Chondrocyte (in vitro differentiated cells): ENCODE results near the gene AQP12B. TPM values are rescaled to one million over a fixed set of nuclear protein-coding genes. Genes with fewer than 3 reads are reported as not detected.

Source experiments
- DNase-seq: peaks from one replicate; pipeline ENCODE4 v3.0.0; 2021; ENCODE audit warnings: mixed read lengths, low spot score
- H3K27ac Mint-ChIP-seq: one replicate; pipeline ENCODE4 v1.8.0; 2021; ENCODE audit warnings: mild to moderate bottlenecking, moderate library complexity, mixed read lengths; ENCODE audit not compliant: unreplicated experiment
- H3K27me3 Mint-ChIP-seq: 2 replicates; pipeline ENCODE4 v1.8.0; 2021; ENCODE audit warnings: low read depth, mixed read lengths
- H3K36me3 Mint-ChIP-seq: 2 replicates; pipeline ENCODE4 v1.8.0; 2021; ENCODE audit warnings: low read depth, mixed read lengths
- H3K4me1 Mint-ChIP-seq: 2 replicates; pipeline ENCODE4 v1.8.0; 2021; ENCODE audit warnings: low read depth, mild to moderate bottlenecking, mixed read lengths
- H3K4me3 Mint-ChIP-seq: one replicate; pipeline ENCODE4 v1.8.0; 2021; ENCODE audit warnings: mild to moderate bottlenecking, moderate library complexity, mixed read lengths; ENCODE audit not compliant: unreplicated experiment
- H3K9me3 Mint-ChIP-seq: 2 replicates; pipeline ENCODE4 v1.8.0; 2021; ENCODE audit warnings: low read depth, mixed read lengths
- CTCF ChIP-seq: fragments of 200-600 bp; sonication (generic); IDR thresholded peaks from 2 replicates; pipeline ENCODE4 v1.5.0; 2021; ENCODE audit warnings: antibody characterized with exemption, mild to moderate bottlenecking, moderate library complexity
- total RNA-seq: library from RNA; stranded (reverse); gene quantifications from 3 replicates; pipeline ENCODE4 v1.2.1, GENCODE V29; 2021

The AQP12B gene
- total RNA-seq, 1 donor from 2014 or later, result not detected

DNA sequence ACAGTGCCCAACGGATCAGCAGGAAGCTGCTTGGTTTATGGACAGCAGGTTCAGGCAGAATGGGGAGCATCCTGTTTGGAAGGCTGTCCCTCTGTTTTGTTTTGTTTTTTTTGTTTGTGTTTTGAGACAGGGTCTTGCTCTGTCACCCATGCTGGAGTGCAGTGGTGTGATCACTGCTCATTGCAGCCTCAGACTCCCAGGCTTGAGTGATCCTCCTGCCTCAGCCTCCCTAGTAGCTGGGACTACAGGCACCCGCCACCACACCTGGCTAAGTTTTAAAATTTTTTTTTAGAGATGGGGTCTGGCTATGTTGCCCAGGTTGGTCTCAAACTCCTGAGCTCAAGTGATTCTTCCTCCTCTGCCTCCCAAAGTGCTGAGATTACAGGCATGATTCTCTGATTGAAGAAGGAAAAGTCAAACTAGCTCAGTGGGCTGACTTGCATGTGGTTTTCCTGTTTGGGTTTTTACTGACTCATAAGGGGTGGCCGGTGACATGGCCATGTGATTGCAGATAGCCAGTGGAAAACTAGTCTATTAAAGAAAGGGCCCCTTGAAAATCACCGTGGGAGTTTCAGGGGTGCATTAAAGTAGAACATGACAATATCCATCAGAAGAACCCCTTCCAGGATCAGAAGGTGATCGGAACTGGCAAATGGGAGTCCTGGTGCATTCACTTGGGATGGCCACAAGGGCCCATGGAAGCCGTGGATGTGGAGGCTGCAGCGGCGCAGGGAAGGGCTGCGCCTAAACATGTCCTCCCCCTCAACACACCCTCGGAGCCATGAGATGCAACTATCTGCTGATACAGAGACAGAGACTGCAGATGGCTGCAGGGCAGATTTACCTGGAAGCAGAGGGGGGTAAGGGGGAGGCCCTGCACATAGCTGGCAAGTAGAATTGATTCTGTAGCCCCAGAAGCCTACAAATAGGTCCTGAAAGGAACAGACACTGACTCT, 26.5 kb downstream of the AQP12B start:
- H3K4me3 Mint-ChIP-seq, result no peak overlapping the region
- H3K9me3 Mint-ChIP-seq, result peaks cover 2% of the 10 kb centered on the region
- no peak for DNase-seq
- no peaks in the 10 kb centered on the region for H3K4me1 Mint-ChIP-seq
- H3K27ac Mint-ChIP-seq, result no peak overlapping the region
- TF ChIP-seq CTCF, result no peak
- H3K27me3 Mint-ChIP-seq, result peaks cover 65% of the 10 kb centered on the region
- no peaks in the 10 kb centered on the region for H3K36me3 Mint-ChIP-seq

- no peak overlapping the region for H3K27ac Mint-ChIP-seq
- TF ChIP-seq CTCF, result no peak
- H3K4me3 Mint-ChIP-seq, result no peak overlapping the region
- H3K36me3 Mint-ChIP-seq, result no peaks in the 10 kb centered on the region
- H3K9me3 Mint-ChIP-seq, result peaks cover 2% of the 10 kb centered on the region
- H3K4me1 Mint-ChIP-seq, result no peaks in the 10 kb centered on the region
- peaks cover 66% of the 10 kb centered on the region for H3K27me3 Mint-ChIP-seq
- no peak for DNase-seq
Measured at GRCh38 chr2:240651185-240651584, 31.5 kb downstream of the AQP12B start.

DNA sequence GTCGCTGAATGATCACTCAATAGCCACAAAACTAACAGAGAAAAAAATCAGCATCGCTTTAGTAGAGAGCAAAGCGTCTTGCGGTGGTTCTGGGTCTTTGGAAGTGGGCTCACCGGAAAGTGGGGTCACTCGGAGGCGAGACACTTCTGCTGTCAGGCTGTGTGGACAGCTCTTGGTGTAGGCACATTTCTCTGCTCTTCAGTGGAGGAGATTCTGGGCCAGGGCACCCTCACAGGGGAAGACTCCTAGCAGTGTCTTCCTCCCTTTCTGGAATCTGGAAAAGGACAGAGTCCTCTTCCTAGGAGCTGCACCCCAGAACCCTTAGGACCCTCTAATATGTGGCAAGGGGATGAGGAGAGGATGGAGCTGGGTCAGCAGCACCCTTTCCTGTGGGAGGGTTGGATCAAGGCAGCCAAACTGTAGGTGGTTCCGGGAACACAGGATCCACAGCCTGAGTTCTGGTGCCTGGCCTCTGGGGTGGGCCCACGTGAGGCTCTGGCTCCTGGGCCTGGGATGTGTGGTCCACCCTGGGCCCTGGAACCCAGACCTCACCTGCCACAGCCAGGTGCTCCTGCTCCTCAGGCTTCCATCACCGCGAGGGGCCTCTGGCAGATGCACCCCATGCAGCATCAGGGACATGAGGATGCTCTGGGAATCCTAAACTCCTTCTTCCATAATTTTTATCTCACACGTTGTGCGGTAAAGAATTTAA, 32.3 kb downstream of the AQP12B start:
- no peak overlapping the region for H3K27ac Mint-ChIP-seq
- H3K4me3 Mint-ChIP-seq, result no peak overlapping the region
- no peaks in the 10 kb centered on the region for H3K36me3 Mint-ChIP-seq
- peaks cover 2% of the 10 kb centered on the region for H3K9me3 Mint-ChIP-seq
- TF ChIP-seq CTCF, result no peak
- no peak for DNase-seq
- H3K4me1 Mint-ChIP-seq, result no peaks in the 10 kb centered on the region
- peaks cover 71% of the 10 kb centered on the region for H3K27me3 Mint-ChIP-seq

- no peaks in the 10 kb centered on the region for H3K4me1 Mint-ChIP-seq
- H3K4me3 Mint-ChIP-seq, result no peak overlapping the region
- H3K27me3 Mint-ChIP-seq, result peaks cover 62% of the 10 kb centered on the region
- no peak for DNase-seq
- no peak for TF ChIP-seq CTCF
- no peak overlapping the region for H3K27ac Mint-ChIP-seq
- no peaks in the 10 kb centered on the region for H3K9me3 Mint-ChIP-seq
- H3K36me3 Mint-ChIP-seq, result no peaks in the 10 kb centered on the region
Measured at GRCh38 chr2:240649331-240649730, 33.4 kb downstream of the AQP12B start.

GRCh38 chr2:240648650-240649275, 33.9 kb downstream of the AQP12B start:
- no peak for TF ChIP-seq CTCF
- H3K9me3 Mint-ChIP-seq, result no peaks in the 10 kb centered on the region
- no peak overlapping the region for H3K27ac Mint-ChIP-seq
- H3K27me3 Mint-ChIP-seq, result peaks cover 65% of the 10 kb centered on the region
- no peaks in the 10 kb centered on the region for H3K36me3 Mint-ChIP-seq
- no peak for DNase-seq
- H3K4me1 Mint-ChIP-seq, result no peaks in the 10 kb centered on the region
- no peak overlapping the region for H3K4me3 Mint-ChIP-seq
